GM21528 (cell line): ENCODE results near the gene KMO.
A peak's percentile ranks its signal among the peaks of the same experiment; 100 is the strongest.

ENCODE experiments used
- ATAC-seq: cut with Tn5 transposase; IDR thresholded peaks from one replicate; pipeline ENCODE4 v1.9.1; 2021; ENCODE audit warnings: mild to moderate bottlenecking, moderate library complexity; ENCODE audit not compliant: unreplicated experiment, low FRiP score

The KMO gene

DNA sequence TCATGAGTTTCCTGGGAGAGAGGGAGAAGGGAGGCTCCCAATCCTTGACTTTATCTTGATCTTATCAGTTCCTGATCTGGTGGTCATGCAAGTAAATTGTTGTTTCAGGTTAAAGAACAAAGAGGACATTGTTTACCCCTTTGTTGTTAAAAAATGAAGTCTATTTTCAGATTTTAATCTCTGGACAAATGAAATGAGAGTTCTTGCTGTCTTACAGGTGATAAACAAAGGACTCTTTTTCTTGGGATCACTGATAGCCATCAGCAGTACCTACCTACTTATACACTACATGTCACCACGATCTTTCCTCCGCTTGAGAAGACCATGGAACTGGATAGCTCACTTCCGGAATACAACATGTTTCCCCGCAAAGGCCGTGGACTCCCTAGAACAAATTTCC, 59.6 kb downstream of the KMO start:
- ATAC-seq = no peak

DNA sequence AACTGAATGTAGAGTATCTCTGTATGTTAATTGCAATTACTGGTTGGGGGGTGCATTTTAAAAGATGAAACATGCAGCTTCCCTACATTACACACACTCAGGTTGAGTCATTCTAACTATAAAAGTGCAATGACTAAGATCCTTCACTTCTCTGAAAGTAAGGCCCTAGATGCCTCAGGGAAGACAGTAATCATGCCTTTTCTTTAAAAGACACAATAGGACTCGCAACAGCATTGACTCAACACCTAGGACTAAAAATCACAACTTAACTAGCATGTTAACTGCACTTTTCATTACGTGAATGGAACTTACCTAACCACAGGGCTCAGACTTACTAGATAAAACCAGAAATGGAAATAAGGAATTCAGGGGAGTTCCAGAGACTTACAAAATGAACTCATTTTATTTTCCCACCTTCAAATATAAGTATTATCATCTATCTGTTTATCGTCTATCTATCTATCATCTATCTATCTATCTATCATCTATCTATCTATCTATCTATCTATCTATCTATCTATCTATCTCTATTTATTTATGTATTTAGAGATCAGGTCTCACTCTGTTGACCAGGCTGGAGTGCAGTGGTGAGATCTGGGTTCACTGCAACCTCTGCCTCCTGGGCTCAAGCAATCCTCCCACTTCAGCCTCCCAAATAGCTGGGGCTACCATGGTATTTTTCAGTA, 60.2 kb downstream of the KMO start:
- ATAC-seq = peak; percentile 48

- ATAC-seq = no peak
These were observed 61.0 kb downstream of the KMO start for GRCh38 chr1:241593186-241593585.

GRCh38 chr1:241596633-241597032, 64.5 kb downstream of the KMO start:
- ATAC-seq = no peak

- no peak for ATAC-seq
These were observed 66.1 kb downstream of the KMO start for GRCh38 chr1:241598249-241598648.

GRCh38 chr1:241600496-241600901, 68.3 kb downstream of the KMO start:
- ATAC-seq = peak; percentile 85

GRCh38 chr1:241603731-241604245, 71.6 kb downstream of the KMO start:
- ATAC-seq = no peak

DNA sequence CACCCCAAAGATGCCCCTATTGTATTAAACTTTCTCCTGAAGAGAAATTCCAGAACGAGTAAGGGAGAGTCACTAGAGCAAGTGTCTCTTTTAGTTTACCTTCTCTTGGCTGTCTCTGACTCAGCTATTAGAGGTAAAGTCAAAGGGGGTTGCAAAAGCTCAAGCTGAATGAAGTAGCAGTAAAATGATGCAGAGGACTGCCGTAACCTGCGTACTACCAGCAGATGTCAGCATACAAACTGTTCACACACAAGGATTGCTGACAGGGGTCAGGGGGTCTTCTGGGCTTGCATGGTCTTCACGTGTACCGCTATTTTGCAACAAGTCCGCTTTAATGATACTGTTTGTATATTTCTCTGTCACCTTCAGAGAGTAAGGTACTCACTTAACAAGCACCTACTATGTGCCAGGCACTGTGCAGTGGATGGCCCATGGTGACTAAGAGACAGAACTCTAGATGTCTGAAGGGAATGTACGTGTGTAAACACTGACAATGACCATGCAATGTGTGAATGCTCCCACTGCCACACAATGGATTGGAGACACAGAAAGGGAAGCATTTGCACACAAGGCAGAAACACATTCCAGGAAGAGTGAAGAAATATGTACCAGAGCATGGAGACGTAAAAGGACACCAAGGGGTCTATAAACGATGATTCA, 73.1 kb downstream of the KMO start:
- no peak for ATAC-seq

GRCh38 chr1:241606544-241606943, 74.4 kb downstream of the KMO start:
- ATAC-seq = no peak

GRCh38 chr1:241607497-241607896, 75.3 kb downstream of the KMO start:
- ATAC-seq = no peak

DNA sequence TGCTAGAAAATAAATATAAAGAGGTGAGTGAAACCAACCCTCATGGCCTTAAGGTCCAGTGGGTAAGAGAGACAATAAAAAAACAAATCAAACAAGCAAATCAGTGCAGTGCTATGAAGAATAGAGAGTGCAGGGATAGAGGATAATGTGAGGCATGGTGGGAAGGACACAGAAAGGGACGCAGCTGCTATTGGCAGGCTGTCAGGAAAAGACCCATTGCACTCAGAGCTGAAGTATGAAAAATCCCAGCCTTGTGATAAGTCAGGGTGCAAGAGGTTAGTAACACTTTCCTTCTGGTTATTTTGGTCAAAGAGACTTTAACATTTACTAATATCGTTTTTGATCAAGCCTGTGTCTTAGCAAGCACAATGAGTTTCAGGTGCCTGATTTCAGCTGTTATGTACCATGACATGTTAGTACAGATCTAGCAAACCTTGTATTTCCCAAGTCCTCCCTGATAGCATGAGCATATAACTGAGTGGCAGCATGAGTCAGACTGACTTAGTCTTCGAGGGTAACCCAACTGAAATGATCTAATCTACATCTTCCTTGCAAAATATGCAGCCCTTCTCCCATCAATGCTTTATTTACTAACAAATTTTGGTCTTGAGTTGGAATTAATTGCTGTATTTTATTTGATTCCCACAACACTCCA, 76.3 kb downstream of the KMO start:
- ATAC-seq = no peak

DNA sequence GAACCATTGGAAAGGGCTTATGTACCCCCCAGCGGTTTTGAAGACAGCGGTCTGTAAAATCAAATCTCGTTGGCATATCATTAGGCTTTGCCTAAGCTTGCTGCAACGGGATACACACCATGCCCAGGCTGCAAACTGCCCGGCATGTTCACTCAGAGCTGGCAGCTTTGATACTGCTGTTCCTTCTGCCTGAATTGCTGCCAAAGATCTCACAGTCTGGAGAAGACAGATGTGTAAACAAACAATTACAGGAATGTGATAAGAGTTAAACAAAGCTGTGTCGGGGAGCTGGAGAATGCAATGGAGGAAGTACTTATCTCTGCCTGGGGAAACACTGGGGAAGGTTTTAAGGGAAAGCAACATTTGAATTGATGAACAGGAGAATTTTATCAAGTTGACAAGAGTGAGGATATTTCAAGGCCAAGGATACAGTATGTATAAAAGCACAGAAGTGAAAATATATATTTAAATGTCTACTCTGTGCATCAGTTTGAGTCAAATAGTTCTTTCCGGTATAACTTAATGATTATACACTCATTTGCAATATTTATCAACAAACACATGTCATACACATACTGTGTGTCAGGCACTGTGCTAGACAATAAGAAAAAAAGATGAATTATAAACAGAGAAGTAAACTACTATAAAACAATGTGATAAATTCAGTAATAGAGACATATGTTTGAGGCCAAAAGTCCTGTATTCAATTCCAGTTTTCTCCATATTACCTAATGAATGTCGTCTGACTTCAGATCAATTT, 78.1 kb downstream of the KMO start:
- no peak for ATAC-seq

DNA sequence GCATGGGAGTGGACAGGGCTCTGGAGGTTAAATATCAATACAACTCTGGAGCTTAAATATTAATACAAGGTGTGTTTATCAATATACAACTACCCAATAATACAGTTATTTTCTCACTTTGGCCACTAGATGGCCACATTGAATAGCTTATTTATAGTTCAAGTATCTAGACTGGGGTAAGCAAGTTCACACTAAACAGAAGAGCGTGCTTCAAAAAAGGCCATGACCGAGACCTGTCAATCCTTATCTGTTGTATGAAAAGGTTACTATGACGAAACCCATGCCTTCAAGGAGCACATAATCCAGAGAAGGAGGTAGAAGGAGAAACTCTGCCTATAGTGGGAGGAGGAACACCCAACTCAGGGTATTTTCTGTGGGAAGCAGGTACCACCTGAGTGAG, 78.9 kb downstream of the KMO start:
- ATAC-seq = peak; percentile 92

DNA sequence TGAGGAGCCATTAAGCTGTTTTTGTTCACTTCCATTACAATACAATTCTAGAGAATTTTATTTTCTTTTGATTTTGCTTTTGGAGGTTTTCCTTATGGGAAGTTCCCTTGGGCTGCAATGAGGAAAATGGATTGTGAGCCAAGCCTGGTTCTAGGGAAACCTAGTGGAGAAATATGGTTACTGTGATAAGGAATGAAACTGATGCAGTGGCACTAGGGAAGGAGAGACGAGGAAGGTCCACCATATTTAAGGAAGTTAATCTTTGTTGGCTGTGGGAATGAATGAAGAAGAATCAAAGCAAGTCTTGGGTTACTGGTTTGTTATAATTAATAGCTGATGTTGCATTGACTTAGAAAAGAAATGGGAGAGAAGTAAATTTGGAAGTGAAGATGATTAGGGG, 79.6 kb downstream of the KMO start:
- no peak for ATAC-seq

DNA sequence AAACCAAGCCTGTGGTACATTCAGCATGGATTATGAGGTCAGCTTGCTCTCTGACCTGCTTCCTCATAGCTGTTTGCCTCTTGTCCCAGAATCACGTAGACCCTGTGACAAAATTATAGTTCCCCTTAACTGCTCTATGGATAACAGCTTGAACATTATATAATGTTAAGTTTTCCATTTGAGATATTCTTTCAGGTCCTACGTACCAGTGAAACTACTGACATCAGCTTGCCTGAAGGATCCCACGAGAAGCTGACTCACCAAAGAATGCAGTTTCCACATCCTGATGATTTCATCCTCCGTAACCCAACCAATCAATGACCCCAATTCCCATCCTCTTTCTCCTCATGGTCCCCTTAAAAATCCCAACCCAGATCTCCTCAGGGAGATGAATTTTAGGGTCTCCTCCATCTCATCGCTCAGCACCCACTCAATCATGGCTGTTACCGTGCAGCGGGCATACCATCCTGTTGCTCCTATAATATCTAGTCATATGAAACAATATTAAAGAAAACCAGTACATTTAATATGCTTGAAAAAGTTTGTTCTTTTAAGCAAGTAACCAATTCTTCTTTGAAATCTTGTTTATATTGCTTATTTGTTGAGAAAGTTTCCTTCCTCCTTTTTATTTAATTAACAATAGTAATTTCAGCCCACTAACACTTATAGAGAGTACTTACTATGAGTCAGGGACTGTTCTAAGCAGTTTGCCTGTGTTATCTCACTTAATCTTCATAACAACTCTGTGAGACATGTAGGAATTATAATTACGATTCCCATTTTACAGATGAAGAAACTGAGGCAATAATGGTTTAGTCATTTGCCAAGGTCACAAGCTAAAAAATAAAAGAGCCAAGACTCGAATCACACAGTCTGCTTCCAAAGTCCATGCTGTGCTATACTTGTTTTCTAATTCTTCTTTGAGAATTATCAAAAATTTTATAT, 80.6 kb downstream of the KMO start:
- ATAC-seq = no peak

GRCh38 chr1:241614144-241614543, 82.0 kb downstream of the KMO start:
- no peak for ATAC-seq

DNA sequence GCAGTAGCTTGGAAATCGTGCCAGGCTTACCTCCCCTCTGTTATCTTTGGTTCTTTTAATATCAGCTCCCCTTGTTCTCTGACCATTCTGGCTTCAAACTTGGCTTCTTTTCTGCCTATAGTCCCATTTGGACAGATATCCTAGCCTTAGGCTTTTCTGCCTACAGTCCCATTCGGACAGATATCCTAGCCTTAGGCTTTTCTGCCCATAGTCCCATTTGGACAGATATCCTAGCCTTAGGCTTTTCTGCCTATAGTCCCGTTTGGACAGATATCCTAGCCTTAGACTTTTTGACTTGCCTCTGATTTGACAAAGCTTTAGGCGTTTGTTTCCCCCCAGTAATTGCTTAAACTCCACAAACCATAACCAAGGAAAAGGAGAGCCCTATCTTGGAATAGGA, 82.4 kb downstream of the KMO start:
- no peak for ATAC-seq

GRCh38 chr1:241615043-241615974, 83.1 kb downstream of the KMO start:
- ATAC-seq = no peak

- no peak for ATAC-seq
These were observed 85.2 kb downstream of the KMO start for GRCh38 chr1:241617426-241617825.
